Mesenchymal stem cell (in vitro differentiated cells and primary cell): Measurements from ENCODE around the gene GUCD1.
"Not testable (repeated sequence)": the region's sequence is repeated elsewhere in the genome, so short reads cannot be mapped to it uniquely, and the experiment has no call there.

Experiments used
- DNase-seq: peaks from one replicate; pipeline ENCODE4 v3.0.0-alpha.2; 2013
- H2AFZ ChIP-seq: one replicate; pipeline ENCODE4 v1.6.1; 2013; ENCODE audit warnings: low read depth, mild to moderate bottlenecking, control low read depth, inconsistent platforms, low read length, moderate library complexity
- H2AK5ac ChIP-seq: 2 replicates; pipeline ENCODE4 v1.6.1; 2013; ENCODE audit warnings: low read length, moderate library complexity, mild to moderate bottlenecking, inconsistent platforms; ENCODE audit not compliant: severe bottlenecking
- H2BK120ac ChIP-seq: one replicate; pipeline ENCODE4 v1.6.1; 2013; ENCODE audit warnings: low read depth, mild to moderate bottlenecking, inconsistent platforms, low read length, moderate library complexity
- H2BK12ac ChIP-seq, 2 experiments: one replicate each; pipeline ENCODE4 v1.6.1; 2013; ENCODE audit warnings: inconsistent platforms in 2 of 2, low read length in 2 of 2, mild to moderate bottlenecking in 2 of 2, moderate library complexity in 2 of 2, control low read depth in 1 of 2
- H2BK15ac ChIP-seq: one replicate; pipeline ENCODE4 v1.6.1; 2013; ENCODE audit warnings: mild to moderate bottlenecking, low read depth, inconsistent platforms; ENCODE audit not compliant: poor library complexity, severe bottlenecking
- H2BK5ac ChIP-seq: 2 replicates; pipeline ENCODE4 v1.6.1; 2013; ENCODE audit warnings: low read depth, mild to moderate bottlenecking, low read length, control low read depth, inconsistent platforms; ENCODE audit not compliant: poor library complexity, severe bottlenecking
- H3K14ac ChIP-seq, 2 experiments: one replicate each; pipeline ENCODE4 v1.6.1; 2013; ENCODE audit warnings: inconsistent platforms in 2 of 2, low read length in 2 of 2, control low read depth in 1 of 2, mild to moderate bottlenecking in 1 of 2, moderate library complexity in 1 of 2
- H3K18ac ChIP-seq, 2 experiments: one replicate each; pipeline ENCODE4 v1.6.1; 2013; ENCODE audit warnings: inconsistent platforms in 2 of 2, low read length in 2 of 2, control low read depth in 1 of 2, low read depth in 1 of 2, mild to moderate bottlenecking in 1 of 2
- H3K23ac ChIP-seq, 2 experiments: one replicate each; pipeline ENCODE4 v1.6.1; 2013; ENCODE audit warnings: inconsistent platforms in 2 of 2, low read length in 2 of 2, mild to moderate bottlenecking in 2 of 2, moderate library complexity in 2 of 2, control low read depth in 1 of 2
- H3K27ac ChIP-seq: 2 replicates; pipeline ENCODE4 v1.5.1; 2013; ENCODE audit warnings: mild to moderate bottlenecking, moderate library complexity, low read length, control low read depth, inconsistent platforms; ENCODE audit not compliant: poor library complexity, severe bottlenecking
- H3K27me3 ChIP-seq, 2 experiments: 2 replicates each; pipeline versions ENCODE4 v1.6.1 to v1.7.0; 2013; ENCODE audit warnings: low read length in 2 of 2, mild to moderate bottlenecking in 2 of 2, moderate library complexity in 2 of 2, control low read depth in 1 of 2, inconsistent platforms in 1 of 2; ENCODE audit not compliant: control insufficient read depth in 1 of 2, insufficient read depth in 1 of 2
- H3K36me3 ChIP-seq, 2 experiments: 2 replicates each; pipeline versions ENCODE4 v1.6.1 to v1.7.0; 2013; ENCODE audit warnings: low read length in 2 of 2, control low read depth in 1 of 2, inconsistent platforms in 1 of 2, low read depth in 1 of 2, mild to moderate bottlenecking in 1 of 2; ENCODE audit not compliant: insufficient read depth in 2 of 2, control insufficient read depth in 1 of 2
- H3K4ac ChIP-seq, 2 experiments: one replicate each; pipeline ENCODE4 v1.6.1; 2013; ENCODE audit warnings: inconsistent platforms in 2 of 2, low read length in 2 of 2, mild to moderate bottlenecking in 2 of 2, moderate library complexity in 2 of 2, control low read depth in 1 of 2, low read depth in 1 of 2
- H3K4me1 ChIP-seq: 2 replicates; pipeline ENCODE4 v1.6.1; 2013; ENCODE audit warnings: low read depth, low read length, control low read depth; ENCODE audit not compliant: control insufficient read depth, insufficient read depth
- H3K4me2 ChIP-seq: 2 replicates; pipeline ENCODE4 v1.6.1; 2013; ENCODE audit warnings: low read length, mild to moderate bottlenecking, inconsistent platforms; ENCODE audit not compliant: poor library complexity, severe bottlenecking
- H3K4me3 ChIP-seq, 2 experiments: 2 replicates each; pipeline versions ENCODE4 v1.5.1 to v1.7.0; 2013; ENCODE audit warnings: low read length in 2 of 2, mild to moderate bottlenecking in 2 of 2, control low read depth in 1 of 2, low read depth in 1 of 2; ENCODE audit not compliant: insufficient read depth in 1 of 2
- H3K79me1 ChIP-seq: replicated peaks from 2 replicates; pipeline ENCODE4 v1.6.1; 2013; ENCODE audit warnings: mild to moderate bottlenecking, control low read depth, low read length, inconsistent platforms; ENCODE audit not compliant: poor library complexity, severe bottlenecking
- H3K9ac ChIP-seq: 2 replicates; pipeline ENCODE4 v1.7.0; 2013; ENCODE audit warnings: mild to moderate bottlenecking, low read length, moderate library complexity
- H3K9me3 ChIP-seq: 2 replicates; pipeline ENCODE4 v1.7.0; 2013; ENCODE audit warnings: mild to moderate bottlenecking, low read length; ENCODE audit not compliant: control insufficient read depth
- H4K8ac ChIP-seq: one replicate; pipeline ENCODE4 v1.6.1; 2013; ENCODE audit warnings: inconsistent platforms, mild to moderate bottlenecking, low read length, moderate library complexity
- H4K91ac ChIP-seq: one replicate; pipeline ENCODE4 v1.6.1; 2013; ENCODE audit warnings: mild to moderate bottlenecking, low read length, inconsistent platforms
- WGBS: methylation state at CpG from one replicate; pipeline ENCODE4 v1.1.7; 2013; ENCODE audit warnings: mixed read lengths; 5-methylcytosine and 5-hydroxymethylcytosine counted together

GUCD1 gene

DNA sequence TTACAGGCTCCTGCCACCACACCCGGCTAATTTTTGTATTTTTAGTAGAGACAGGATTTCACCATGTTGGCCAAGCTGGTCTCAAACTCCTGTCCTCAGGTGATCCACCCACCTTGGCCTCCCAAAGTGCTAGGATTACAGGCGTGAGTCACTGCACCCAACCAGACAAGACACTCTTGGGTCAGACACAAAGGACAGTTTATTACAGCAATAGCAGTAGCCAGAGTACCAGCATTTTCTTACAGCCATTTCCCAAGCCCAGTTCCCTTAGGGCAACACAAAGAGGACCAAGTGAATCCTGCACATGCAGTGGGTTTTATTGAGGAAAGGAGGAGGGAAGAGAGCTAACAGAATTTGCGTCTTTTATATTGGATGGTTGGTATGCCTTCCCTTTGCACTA lies 24.0 kb downstream of the GUCD1 start:
- not testable (repeated sequence) for H3K27me3 ChIP-seq, H2BK5ac ChIP-seq, H3K23ac ChIP-seq, H3K4ac ChIP-seq, H3K18ac ChIP-seq, H3K4me1 ChIP-seq, H3K79me1 ChIP-seq, H3K36me3 ChIP-seq, H3K9me3 ChIP-seq, H3K4me3 ChIP-seq, H4K91ac ChIP-seq, H3K9ac ChIP-seq, H2AK5ac ChIP-seq, DNase-seq, H2AFZ ChIP-seq, H2BK15ac ChIP-seq, H2BK120ac ChIP-seq, H3K4me2 ChIP-seq, H4K8ac ChIP-seq, H3K27ac ChIP-seq, H3K14ac ChIP-seq, H2BK12ac ChIP-seq
- 80% methylated on average over 3 of the region's 3 CpGs for WGBS

DNA sequence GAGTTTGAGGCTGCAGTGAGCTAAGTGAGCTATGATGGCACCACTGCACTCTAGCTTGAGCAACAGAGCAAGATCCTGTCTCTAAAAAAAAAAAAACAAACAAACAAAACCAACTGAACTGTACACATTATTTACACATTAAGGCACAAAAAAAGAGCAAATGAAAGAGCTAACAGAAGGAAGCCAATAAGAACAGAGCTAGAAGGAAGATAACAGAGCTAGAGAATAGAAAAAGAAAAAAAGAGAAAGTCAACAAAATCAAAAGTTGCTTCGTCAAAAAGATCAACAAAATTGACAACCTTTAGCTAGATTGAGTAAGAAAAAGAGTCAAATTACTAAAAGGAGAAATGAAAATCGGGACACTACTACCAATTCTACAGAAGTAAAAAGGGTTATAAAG lies 25.0 kb downstream of the GUCD1 start:
- no peak overlapping the region for H4K8ac ChIP-seq
- no peak overlapping the region for H2BK15ac ChIP-seq
- H2AK5ac ChIP-seq, result no peak overlapping the region
- H3K4me3 ChIP-seq, result no peak overlapping the region
- H3K36me3 ChIP-seq, result no peaks in the 10 kb centered on the region
- WGBS, result no CpG with 5 or more reads among the region's 2 CpGs
- H3K4ac ChIP-seq, result no peak overlapping the region
- H3K14ac ChIP-seq, result peak overlapping the region in 1 of 2 experiments; percentile 15
- no peak overlapping the region for H3K23ac ChIP-seq
- H3K9me3 ChIP-seq, result no peaks in the 10 kb centered on the region
- no peak for DNase-seq
- H2BK5ac ChIP-seq, result no peak overlapping the region
- no peak overlapping the region for H2AFZ ChIP-seq
- no peak overlapping the region for H3K4me2 ChIP-seq
- no peak overlapping the region for H3K18ac ChIP-seq
- H2BK12ac ChIP-seq, result no peak overlapping the region
- H3K9ac ChIP-seq, result no peak overlapping the region
- no peak overlapping the region for H3K27ac ChIP-seq
- no peaks in the 10 kb centered on the region for H3K79me1 ChIP-seq
- peaks cover 2% of the 10 kb centered on the region for H3K4me1 ChIP-seq
- no peak overlapping the region for H4K91ac ChIP-seq
- H3K27me3 ChIP-seq, result peaks cover 0 to 5% of the 10 kb centered on the region in 2 experiments
- H2BK120ac ChIP-seq, result no peak overlapping the region

DNA sequence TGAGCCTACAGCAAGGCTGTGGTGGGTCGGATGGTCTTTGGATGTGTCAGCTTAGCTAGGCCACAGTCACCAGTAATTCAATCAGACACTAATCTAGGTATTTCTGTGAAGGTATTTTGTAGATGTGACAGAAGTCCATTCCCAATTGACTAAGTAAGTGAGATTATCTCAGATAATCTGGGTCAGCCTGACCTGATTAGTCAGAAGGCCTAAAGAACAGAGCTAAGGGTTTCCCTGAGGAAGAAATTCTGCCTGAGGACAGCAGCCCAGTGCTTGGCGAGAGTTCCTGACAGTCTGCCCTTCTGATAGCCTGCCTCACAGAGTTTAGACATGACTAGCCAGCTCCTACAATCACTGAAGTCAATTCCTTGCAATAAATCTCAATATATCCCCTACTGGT lies 28.7 kb downstream of the GUCD1 start:
- H2BK120ac ChIP-seq, result no peak overlapping the region
- no peak overlapping the region for H3K4me2 ChIP-seq
- H3K4me3 ChIP-seq, result no peak overlapping the region
- H3K27ac ChIP-seq, result no peak overlapping the region
- DNase-seq, result no peak
- no peak overlapping the region for H4K8ac ChIP-seq
- no peak overlapping the region for H2BK15ac ChIP-seq
- no peaks in the 10 kb centered on the region for H3K79me1 ChIP-seq
- H2AK5ac ChIP-seq, result no peak overlapping the region
- no peak overlapping the region for H3K14ac ChIP-seq
- no peak overlapping the region for H2AFZ ChIP-seq
- H3K4ac ChIP-seq, result no peak overlapping the region
- H4K91ac ChIP-seq, result no peak overlapping the region
- no peak overlapping the region for H2BK12ac ChIP-seq
- H3K4me1 ChIP-seq, result peaks cover 8% of the 10 kb centered on the region
- no peaks in the 10 kb centered on the region for H3K27me3 ChIP-seq
- no peak overlapping the region for H3K23ac ChIP-seq
- no peaks in the 10 kb centered on the region for H3K36me3 ChIP-seq
- H2BK5ac ChIP-seq, result no peak overlapping the region
- H3K18ac ChIP-seq, result no peak overlapping the region
- H3K9ac ChIP-seq, result no peak overlapping the region
- no peaks in the 10 kb centered on the region for H3K9me3 ChIP-seq
- 69% methylated on average over 1 of the region's 2 CpGs for WGBS

DNA sequence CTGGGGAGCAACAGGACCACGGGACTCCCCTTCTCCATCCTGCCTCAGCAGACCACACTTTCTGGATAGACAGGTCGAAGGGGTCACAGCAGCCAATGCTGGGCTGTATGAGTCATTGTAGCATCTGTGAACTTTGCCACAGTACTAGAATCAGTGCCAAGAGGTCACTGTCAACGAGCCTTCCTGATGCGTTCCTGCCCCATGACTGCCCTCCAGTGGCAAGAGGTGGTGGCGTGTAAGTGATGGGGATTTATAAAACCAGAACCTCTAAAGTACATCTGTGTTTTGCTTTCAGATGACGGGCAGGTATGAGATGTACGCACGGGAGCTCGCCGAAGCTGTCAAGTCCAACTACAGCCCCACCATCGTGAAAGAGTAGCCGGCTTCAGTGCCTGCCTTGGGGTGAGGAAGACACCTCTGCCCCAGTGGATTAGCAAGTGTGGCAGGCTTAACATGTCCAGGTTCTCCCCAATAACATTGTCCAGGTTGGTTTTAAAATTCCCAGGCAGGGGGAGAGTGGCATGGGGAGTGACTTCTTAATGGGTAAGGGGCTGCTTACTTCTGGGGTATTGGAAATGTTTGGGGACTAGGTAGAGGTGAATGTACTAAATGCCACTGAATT lies 29.4 kb downstream of the GUCD1 start:
- H3K9me3 ChIP-seq, result no peaks in the 10 kb centered on the region

More for the DNA sequence above, 29.4 kb downstream of the GUCD1 start:
- Histone ChIP-seq H3K4me2 (no peak overlapping the region), H2AK5ac (no peak overlapping the region), H3K36me3 (no peaks in the 10 kb centered on the region), H3K23ac (no peak overlapping the region), H3K4me1 (peaks cover 8% of the 10 kb centered on the region), H3K18ac (no peak overlapping the region), H3K4me3 (no peak overlapping the region), H3K9ac (no peak overlapping the region), H4K8ac (no peak overlapping the region), H2BK12ac (no peak overlapping the region), H3K27ac (no peak overlapping the region), H2BK15ac (no peak overlapping the region), H2AFZ (no peak overlapping the region), H3K4ac (no peak overlapping the region), H3K27me3 (no peaks in the 10 kb centered on the region), H3K79me1 (no peaks in the 10 kb centered on the region), H2BK5ac (no peak overlapping the region), H2BK120ac (no peak overlapping the region), H4K91ac (no peak overlapping the region), H3K14ac (no peak overlapping the region)
- DNase-seq, result peak; percentile 70
- 3% methylated on average over 12 of the region's 12 CpGs for WGBS
